Measurements from ENCODE around the gene CRYBG2.

CRYBG2 gene

DNA sequence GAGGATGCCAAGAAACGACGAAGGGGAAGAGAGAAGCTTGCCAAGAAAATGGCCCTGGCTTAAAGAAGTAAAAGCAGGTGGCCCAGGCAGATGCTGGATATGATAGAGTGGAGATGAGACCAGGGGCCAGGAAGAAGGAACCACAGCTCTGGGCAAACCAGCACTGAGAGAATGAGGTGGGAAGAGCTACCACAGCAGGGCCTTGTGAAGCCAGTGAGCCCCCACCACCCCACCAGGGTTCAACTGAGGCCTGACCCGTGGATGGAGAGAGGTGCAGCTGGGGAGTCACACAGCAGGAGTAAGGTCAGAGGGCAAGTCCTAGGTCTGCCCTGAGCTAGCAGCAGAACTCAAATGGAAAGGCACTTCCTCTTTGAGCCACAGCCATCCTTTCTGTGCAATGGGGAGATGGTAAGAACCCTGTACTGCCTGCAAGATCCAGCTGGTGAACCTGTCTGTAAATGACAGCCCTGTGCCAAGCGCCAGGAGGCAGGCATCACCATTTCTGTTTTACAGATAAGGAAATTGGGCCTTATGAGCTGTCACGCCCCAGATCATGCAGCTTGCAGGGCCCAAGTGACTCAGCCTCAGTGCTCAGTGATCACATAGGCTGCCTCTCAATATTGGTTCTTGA is 65.5 kb downstream of the CRYBG2 start:
- intact Hi-C loops (cut with DNase I; ENCODE audit: low total_unique reads), result no loop called here
- Histone ChIP-seq H3K4me3 (no peak overlapping the region), H3K9me3 (no peaks in the 10 kb centered on the region), H3K4me1 (peaks cover 0 to 21% (median 16%) of the 10 kb centered on the region in 4 donors), H3K36me3 (no peaks in the 10 kb centered on the region), H3K27ac (no peak overlapping the region), H3K27me3 (no peaks in the 10 kb centered on the region)
- TF ChIP-seq, protein P1, sequence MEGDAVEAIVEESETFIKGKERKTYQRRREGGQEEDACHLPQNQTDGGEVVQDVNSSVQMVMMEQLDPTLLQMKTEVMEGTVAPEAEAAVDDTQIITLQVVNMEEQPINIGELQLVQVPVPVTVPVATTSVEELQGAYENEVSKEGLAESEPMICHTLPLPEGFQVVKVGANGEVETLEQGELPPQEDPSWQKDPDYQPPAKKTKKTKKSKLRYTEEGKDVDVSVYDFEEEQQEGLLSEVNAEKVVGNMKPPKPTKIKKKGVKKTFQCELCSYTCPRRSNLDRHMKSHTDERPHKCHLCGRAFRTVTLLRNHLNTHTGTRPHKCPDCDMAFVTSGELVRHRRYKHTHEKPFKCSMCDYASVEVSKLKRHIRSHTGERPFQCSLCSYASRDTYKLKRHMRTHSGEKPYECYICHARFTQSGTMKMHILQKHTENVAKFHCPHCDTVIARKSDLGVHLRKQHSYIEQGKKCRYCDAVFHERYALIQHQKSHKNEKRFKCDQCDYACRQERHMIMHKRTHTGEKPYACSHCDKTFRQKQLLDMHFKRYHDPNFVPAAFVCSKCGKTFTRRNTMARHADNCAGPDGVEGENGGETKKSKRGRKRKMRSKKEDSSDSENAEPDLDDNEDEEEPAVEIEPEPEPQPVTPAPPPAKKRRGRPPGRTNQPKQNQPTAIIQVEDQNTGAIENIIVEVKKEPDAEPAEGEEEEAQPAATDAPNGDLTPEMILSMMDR (IDR thresholded peaks at IDR 0.05), result no peak
- no peak for DNase-seq

DNA sequence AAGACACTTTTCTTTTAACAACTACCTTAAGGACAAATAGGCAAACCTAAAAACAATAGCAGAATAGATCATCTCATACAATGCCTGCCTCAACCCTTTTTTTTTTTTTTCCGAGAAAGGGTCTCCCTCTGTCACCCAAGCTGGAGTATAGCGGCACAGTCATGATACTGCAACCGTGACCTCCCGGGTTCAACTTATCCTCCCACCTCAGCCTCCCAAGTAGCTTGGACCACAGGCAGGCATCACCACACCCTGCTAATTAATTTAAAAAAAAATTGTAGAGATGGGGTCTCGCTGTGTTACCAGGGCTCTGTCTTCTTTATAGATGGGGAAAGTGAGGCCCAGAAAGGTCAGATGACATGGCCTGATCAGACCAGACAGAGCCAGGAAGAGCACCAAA is 66.1 kb downstream of the CRYBG2 start:
- Histone ChIP-seq H3K27me3 (no peaks in the 10 kb centered on the region), H3K36me3 (no peaks in the 10 kb centered on the region), H3K27ac (no peak overlapping the region), H3K4me1 (peaks cover 0 to 26% (median 18%) of the 10 kb centered on the region in 4 donors), H3K9me3 (no peaks in the 10 kb centered on the region), H3K4me3 (no peak overlapping the region)
- no peak for DNase-seq
- TF ChIP-seq, protein P1 (IDR thresholded peaks at IDR 0.05), result no peak
- intact Hi-C loops (cut with DNase I; ENCODE audit: low total_unique reads), result no loop called here

DNA sequence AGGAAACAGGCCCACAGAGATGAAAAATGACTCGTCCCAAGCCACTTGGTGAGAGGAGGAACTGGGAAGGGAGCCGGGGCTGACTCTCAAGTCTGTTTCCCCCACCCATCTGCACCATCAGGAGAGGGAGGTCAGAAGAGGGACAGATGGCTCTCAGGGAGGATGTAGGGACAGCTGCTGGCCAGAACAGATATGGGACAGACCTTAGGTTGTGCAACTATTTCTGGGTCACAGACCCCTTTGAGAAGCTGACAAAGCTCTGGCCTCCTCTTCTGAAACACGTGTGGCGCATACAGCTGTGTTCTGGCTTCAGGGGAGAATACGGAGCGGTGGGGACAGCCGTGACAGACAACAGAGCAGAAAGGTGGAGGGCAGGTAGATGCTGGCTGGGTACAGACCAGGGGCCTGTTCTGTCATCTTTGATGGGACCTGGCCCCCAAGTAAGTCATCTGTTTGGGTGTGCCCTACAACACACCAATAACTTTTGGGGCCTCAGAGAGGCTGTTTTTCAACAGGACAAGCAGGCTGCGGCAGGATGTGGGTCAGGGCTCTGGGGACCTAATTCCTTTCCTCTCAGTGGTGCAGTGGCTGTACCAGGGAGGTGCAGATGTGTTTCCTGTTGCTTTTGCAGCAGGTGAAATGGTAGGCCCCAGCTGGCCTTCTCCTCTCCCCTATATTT is 66.8 kb downstream of the CRYBG2 start:
- intact Hi-C loops (cut with DNase I; ENCODE audit: low total_unique reads), result no loop called here
- peak in 1 of 2 donors; percentile 52 for DNase-seq
- Histone ChIP-seq H3K27me3 (no peaks in the 10 kb centered on the region), H3K9me3 (no peaks in the 10 kb centered on the region), H3K4me3 (no peak overlapping the region), H3K27ac (no peak overlapping the region), H3K4me1 (peaks cover 0 to 32% (median 20%) of the 10 kb centered on the region in 4 donors), H3K36me3 (no peaks in the 10 kb centered on the region)
- TF ChIP-seq, protein P1 (IDR thresholded peaks at IDR 0.05), result no peak

DNA sequence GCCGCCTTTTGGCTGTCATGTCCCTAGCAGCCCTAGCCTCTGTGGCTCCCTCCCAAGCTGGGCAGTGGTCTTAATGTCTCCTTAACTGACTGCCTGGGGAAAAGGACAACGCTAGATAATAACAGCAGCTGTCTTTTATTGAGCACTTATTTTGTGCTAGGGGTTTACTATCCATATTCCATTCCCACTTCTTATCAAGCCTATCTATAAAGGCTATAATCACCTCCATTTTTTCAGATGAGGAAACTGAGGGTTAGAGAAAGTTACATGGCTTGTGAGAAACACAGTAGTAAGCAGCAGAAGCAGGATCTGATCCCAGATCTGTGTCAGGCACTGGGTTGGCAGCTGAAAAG is 67.9 kb downstream of the CRYBG2 start:
- Histone ChIP-seq H3K27me3 (no peaks in the 10 kb centered on the region), H3K27ac (no peak overlapping the region), H3K4me3 (no peak overlapping the region), H3K36me3 (no peaks in the 10 kb centered on the region), H3K9me3 (no peaks in the 10 kb centered on the region), H3K4me1 (peaks cover 0 to 43% (median 31%) of the 10 kb centered on the region in 4 donors)
- no peak for DNase-seq
- intact Hi-C loops (cut with DNase I; ENCODE audit: low total_unique reads), result no loop called here
- TF ChIP-seq, protein P1 (IDR thresholded peaks at IDR 0.05), result no peak

DNA sequence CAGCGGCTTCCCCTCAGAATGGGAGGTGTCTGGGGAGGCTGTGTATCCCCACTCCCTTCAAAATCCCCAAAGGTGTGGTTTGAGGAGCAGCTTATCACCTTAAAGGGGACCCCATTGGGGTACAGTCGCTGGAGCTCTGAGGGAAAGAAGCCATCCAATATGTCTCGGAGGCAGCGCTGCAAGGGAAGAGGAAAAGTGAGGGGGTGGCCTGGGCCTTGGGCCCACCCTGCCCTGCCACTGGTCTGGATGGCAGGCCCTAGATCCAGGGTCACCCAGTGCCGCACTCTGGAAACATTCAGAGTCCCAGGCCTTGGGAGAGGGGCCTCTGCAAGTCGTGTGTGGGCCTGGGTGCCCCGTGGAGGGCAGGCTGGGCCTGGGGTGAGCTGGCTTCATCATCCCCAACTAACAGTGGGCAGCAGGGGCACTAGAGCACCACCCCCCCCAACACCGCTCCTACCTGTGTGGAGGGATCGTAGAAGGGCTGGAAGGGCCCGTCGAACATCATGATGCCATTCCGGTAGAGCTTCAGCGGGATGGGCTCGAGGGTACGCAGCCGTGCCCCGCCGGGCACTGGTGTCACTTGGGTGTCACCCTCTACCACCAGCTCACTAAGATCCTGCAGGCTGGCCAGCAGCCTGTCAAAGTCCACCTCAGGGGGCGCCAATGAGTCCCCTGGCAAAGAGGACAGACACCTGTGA is 68.4 kb downstream of the CRYBG2 start:
- H3K4me3 ChIP-seq, result no peak overlapping the region
- peak overlapping the region in 1 of 2 donors; percentile 5 for H3K27ac ChIP-seq
- H3K27me3 ChIP-seq, result no peaks in the 10 kb centered on the region
- intact Hi-C loops (cut with DNase I; ENCODE audit: low total_unique reads), result no loop called here
- peaks cover 0 to 49% (median 36%) of the 10 kb centered on the region in 4 donors for H3K4me1 ChIP-seq
- no peaks in the 10 kb centered on the region for H3K36me3 ChIP-seq
- no peaks in the 10 kb centered on the region for H3K9me3 ChIP-seq
- DNase-seq, result no peak
- TF ChIP-seq, protein P1 (IDR thresholded peaks at IDR 0.05), result no peak
